ENCODE measurements around the gene TM4SF5. TPM values are rescaled to one million over a fixed set of nuclear protein-coding genes. Genes with fewer than 3 reads are reported as not detected.

The TM4SF5 gene
- total and polyA plus RNA-seq, 2 donors, result 0.18 TPM; not detected in 1

DNA sequence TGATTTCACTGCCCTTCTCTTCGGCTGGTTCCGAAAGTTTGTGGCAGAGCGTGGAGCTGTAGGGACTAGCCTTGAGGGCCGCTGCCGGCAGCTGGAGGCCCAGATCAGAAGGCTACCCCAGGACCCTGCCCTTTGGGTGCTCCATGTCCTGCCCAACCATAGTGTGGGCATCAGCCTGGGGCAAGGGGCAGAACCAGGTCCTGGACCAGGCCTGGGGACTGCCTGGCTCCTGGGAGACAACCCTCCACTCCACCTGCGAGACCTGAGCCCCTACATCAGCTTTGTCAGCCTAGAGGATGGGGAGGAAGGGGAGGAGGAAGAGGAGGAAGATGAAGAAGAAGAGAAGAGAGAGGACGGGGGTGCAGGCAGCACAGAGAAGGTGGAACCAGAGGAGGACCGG is 31.1 kb upstream of the TM4SF5 start:
- 95% methylated on average over 8 of the region's 8 CpGs for WGBS

DNA sequence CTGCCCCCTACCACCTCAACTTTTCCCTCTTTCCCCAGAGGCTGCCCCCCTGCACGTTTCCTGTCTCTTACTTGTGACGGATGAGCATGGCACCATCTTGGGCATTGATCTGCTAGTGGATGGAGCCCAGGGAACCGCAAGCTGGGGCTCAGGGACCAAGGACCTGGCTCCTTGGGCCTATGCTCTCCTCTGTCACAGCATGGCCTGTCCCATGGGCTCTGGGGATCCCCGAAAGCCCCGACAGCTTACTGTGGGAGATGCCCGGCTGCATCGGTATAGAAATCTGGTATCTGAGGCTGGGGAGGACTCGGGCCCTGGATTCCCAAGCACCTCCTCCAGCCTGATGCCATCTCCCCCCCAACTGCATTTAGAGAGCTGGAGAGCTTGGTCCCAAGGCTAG is 30.1 kb upstream of the TM4SF5 start:
- Histone ChIP-seq H3K4me3 (ENCODE audit: low read depth, low read length) (no peak overlapping the region), H3K36me3 (ENCODE audit: insufficient read depth) (no peaks in the 10 kb centered on the region), H3K4me1 (ENCODE audit: insufficient read depth) (no peaks in the 10 kb centered on the region), H3K27ac (ENCODE audit: low read depth) (no peak overlapping the region)
- no peak for DNase-seq (ENCODE audit: extremely low spot score)
- 94% methylated on average over 8 of the region's 8 CpGs for WGBS

More for the DNA sequence above, 31.1 kb upstream of the TM4SF5 start:
- H3K4me3 ChIP-seq (ENCODE audit: low read depth, low read length), result no peak overlapping the region
- H3K4me1 ChIP-seq (ENCODE audit: insufficient read depth), result no peaks in the 10 kb centered on the region
- H3K27ac ChIP-seq (ENCODE audit: low read depth), result no peak overlapping the region
- DNase-seq (ENCODE audit: extremely low spot score), result no peak
- H3K36me3 ChIP-seq (ENCODE audit: insufficient read depth), result no peaks in the 10 kb centered on the region

DNA sequence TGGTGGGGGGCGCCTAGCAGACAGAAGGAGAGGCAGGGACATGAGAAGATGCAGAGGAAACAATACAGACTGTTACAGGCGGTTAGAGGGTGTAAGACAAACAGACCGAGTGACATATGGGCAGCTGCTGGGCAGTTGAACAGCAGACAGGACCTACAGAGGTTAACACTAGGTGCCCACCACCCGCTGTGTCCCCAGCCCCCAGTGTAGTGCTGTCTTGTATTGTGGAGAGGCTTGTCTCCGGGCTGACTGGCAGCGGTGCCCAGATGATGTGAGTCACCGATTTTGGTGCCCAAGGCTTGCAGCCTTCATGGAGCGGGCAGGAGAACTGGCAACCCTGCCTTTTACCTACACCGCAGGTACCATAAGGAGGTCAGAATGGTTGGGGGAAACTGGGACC is 29.6 kb upstream of the TM4SF5 start:
- Histone ChIP-seq H3K36me3 (ENCODE audit: insufficient read depth) (no peaks in the 10 kb centered on the region), H3K4me3 (ENCODE audit: low read depth, low read length) (no peak overlapping the region), H3K4me1 (ENCODE audit: insufficient read depth) (no peaks in the 10 kb centered on the region), H3K27ac (ENCODE audit: low read depth) (no peak overlapping the region)
- DNase-seq (ENCODE audit: extremely low spot score), result no peak
- WGBS, result 91% methylated on average over 9 of the region's 9 CpGs

DNA sequence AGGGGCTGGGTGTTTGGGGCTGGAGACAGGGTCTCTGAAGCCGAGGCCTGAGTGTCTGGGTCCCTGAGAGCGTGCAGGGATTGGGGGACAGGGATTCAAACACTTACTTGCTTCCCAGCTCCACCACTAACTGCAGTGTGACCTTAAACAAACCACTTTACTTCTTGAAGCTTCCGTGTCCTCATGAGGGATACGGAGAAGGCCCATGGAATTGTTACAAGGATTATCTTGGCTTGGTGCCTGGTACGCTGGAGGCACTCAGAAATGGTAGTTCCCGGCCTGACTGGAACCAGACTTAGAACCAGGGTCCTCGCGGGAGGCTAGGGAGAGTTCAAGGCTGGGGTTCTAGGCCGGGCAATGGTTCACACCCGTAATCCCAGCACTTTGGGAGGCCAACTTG is 29.1 kb upstream of the TM4SF5 start:
- no peak overlapping the region for H3K4me3 ChIP-seq (ENCODE audit: low read depth, low read length)
- H3K27ac ChIP-seq (ENCODE audit: low read depth), result no peak overlapping the region
- no peaks in the 10 kb centered on the region for H3K36me3 ChIP-seq (ENCODE audit: insufficient read depth)
- H3K4me1 ChIP-seq (ENCODE audit: insufficient read depth), result no peaks in the 10 kb centered on the region
- WGBS, result 69% methylated on average over 10 of the region's 10 CpGs
- DNase-seq (ENCODE audit: extremely low spot score), result no peak

DNA sequence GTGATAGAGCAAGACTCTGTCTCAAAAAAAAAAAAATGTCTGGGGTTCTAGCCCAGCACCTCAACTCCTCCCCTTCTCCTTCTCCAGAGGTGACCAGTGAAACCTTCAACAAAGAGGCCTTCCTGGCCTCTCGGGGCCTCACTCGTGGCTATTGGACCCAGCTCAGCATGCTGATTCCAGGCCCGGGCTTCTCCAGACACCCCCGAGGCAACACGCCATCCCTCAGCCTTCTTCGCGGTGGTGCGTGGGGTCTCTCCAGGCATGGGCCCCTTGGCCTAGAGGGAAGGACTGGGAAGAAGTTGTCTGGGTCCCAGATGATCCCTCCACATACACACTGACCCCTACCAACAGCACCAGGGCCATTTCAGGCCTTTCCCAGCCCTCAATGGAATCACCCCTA is 28.5 kb upstream of the TM4SF5 start:
- 94% methylated on average over 8 of the region's 8 CpGs for WGBS
- Histone ChIP-seq H3K36me3 (ENCODE audit: insufficient read depth) (no peaks in the 10 kb centered on the region), H3K4me1 (ENCODE audit: insufficient read depth) (no peaks in the 10 kb centered on the region), H3K4me3 (ENCODE audit: low read depth, low read length) (no peak overlapping the region), H3K27ac (ENCODE audit: low read depth) (no peak overlapping the region)
- no peak for DNase-seq (ENCODE audit: extremely low spot score)

DNA sequence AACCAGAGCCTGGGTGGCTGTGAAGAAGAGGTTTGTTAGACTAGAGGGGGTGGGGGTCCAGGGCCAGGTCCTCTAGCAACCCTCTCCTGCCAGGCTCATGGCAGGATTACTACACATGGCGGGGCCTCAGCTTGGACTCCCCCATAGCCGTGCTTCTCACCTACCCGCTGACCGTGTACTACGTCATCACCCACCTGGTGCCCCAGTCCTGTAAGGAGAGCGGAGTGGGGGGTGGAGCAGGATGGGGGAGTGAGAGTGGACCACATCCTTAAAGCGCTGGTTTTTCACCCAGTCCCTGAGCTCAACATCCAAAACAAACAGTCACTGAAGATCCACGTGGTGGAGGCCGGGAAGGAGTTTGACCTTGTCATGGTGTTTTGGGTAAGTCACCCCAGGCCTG is 27.8 kb upstream of the TM4SF5 start:
- no peak overlapping the region for H3K4me3 ChIP-seq (ENCODE audit: low read depth, low read length)
- H3K27ac ChIP-seq (ENCODE audit: low read depth), result no peak overlapping the region
- 88% methylated on average over 9 of the region's 9 CpGs for WGBS
- H3K36me3 ChIP-seq (ENCODE audit: insufficient read depth), result no peaks in the 10 kb centered on the region
- no peak for DNase-seq (ENCODE audit: extremely low spot score)
- no peaks in the 10 kb centered on the region for H3K4me1 ChIP-seq (ENCODE audit: insufficient read depth)

DNA sequence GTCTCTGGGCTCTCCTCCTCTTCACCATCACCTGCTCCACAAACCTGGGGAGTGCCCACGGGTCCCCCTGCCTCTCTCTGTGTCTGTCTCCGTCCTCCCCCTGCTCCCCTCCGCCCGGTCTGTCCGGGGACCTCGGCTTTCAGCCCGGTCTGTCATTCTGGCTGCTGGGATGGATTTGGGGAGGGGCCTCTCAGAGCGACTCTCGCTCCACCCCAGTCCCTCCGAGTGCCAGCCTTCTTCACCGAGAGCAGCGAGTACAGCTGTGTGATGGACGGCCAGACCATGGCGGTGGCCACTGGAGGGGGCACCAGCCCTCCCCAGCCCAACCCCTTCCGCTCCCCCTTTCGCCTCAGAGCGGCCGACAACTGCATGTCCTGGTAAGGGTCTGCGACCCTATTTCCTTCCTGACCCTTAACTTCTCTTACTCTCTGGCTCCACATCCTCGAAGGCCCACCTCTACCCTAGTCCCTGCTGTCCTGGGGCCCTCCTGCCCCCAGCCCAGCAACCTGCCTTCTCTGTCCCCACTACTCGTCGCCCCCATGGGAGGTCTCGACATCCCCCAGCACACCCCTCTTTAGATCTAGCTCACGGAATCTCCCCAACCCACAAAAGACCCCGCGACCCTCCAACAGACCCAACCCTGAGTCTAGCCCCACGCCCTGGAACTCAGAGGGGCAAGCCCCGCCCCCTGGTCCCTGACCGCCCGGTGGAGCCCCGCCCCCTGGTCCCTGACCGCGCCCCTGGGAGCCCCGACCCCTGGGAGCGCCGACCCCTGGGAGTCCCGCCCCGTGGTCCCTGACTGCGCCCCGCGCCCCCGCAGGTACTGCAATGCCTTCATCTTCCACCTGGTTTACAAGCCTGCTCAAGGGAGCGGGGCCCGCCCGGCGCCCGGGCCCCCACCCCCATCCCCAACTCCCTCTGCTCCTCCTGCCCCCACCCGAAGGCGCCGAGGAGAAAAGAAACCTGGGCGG is 26.4 kb upstream of the TM4SF5 start:
- no peak for DNase-seq (ENCODE audit: extremely low spot score)
- Histone ChIP-seq H3K27ac (ENCODE audit: low read depth) (no peak overlapping the region), H3K36me3 (ENCODE audit: insufficient read depth) (no peaks in the 10 kb centered on the region), H3K4me1 (ENCODE audit: insufficient read depth) (no peaks in the 10 kb centered on the region), H3K4me3 (ENCODE audit: low read depth, low read length) (no peak overlapping the region)
- 8% methylated on average over 51 of the region's 51 CpGs for whole genome bisulfite sequencing

DNA sequence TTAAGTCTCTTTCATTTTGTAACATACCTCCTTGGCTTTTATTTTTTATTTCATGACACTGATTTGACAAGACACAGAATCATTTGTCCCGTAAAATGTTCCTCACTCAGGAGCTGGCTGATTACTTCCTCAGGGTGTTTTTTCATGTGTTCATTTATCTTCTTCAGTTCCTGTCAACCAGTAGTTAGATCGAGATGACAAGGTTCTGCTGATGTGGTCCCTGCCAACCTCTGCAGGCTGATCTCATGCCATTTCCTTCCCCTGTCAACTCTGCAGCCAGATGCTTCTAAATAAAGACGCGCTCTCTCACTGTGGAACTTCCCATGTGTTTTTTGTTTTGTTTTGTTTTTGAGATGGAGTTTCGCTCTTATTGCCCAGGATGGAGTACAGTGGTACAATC is 23.8 kb upstream of the TM4SF5 start:
- Histone ChIP-seq H3K4me3 (ENCODE audit: low read depth, low read length) (no peak overlapping the region), H3K36me3 (ENCODE audit: insufficient read depth) (no peaks in the 10 kb centered on the region), H3K27ac (ENCODE audit: low read depth) (no peak overlapping the region), H3K4me1 (ENCODE audit: insufficient read depth) (no peaks in the 10 kb centered on the region)
- WGBS, result 39% methylated on average over 5 of the region's 5 CpGs
- DNase-seq (ENCODE audit: extremely low spot score), result no peak

DNA sequence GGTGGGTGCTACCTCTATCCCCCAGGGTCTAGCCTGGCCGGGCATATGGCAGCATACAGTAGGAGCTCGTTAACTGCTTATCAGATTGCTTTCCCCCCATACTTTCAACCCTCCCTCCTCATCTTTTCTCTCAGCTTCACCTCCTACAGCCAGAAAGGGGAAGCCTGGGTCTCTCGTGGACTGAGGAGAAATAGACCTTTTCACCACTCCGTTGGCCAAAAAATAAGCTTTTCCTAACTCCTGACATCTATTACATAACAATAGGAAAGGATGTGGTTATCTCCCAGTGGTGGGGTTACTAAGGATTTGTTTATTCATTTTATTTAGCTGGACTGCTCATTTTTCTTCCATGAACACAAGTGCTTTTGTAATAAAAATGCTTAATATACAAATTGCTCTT is 23.0 kb upstream of the TM4SF5 start:
- no peak for DNase-seq (ENCODE audit: extremely low spot score)
- Histone ChIP-seq H3K36me3 (ENCODE audit: insufficient read depth) (no peaks in the 10 kb centered on the region), H3K4me3 (ENCODE audit: low read depth, low read length) (no peak overlapping the region), H3K4me1 (ENCODE audit: insufficient read depth) (no peaks in the 10 kb centered on the region), H3K27ac (ENCODE audit: low read depth) (no peak overlapping the region)
- WGBS, result 44% methylated on average over 4 of the region's 4 CpGs

DNA sequence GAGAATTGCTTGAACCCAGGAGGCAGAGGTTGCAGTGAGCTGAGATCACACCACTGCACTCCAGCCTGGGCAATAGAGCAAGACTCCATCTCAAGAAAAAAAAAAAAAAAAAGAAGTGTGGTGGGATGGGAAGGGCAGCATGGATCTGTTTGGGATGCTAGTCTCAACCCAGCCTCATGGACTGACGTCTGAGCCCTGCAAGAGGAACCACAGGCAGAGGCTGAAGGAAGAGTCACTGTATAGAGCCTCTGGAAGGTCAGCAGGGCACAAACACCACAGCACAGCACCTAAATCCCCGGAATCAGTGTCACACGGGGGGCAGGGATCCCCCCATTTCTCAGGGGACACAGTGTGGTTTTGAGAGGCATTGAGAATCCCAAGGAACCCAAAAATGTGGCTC is 21.1 kb upstream of the TM4SF5 start:
- WGBS, result 33% methylated on average over 3 of the region's 3 CpGs
- H3K27ac ChIP-seq (ENCODE audit: low read depth), result no peak overlapping the region
- H3K4me1 ChIP-seq (ENCODE audit: insufficient read depth), result no peaks in the 10 kb centered on the region
- H3K36me3 ChIP-seq (ENCODE audit: insufficient read depth), result no peaks in the 10 kb centered on the region
- no peak for DNase-seq (ENCODE audit: extremely low spot score)
- H3K4me3 ChIP-seq (ENCODE audit: low read depth, low read length), result no peak overlapping the region

DNA sequence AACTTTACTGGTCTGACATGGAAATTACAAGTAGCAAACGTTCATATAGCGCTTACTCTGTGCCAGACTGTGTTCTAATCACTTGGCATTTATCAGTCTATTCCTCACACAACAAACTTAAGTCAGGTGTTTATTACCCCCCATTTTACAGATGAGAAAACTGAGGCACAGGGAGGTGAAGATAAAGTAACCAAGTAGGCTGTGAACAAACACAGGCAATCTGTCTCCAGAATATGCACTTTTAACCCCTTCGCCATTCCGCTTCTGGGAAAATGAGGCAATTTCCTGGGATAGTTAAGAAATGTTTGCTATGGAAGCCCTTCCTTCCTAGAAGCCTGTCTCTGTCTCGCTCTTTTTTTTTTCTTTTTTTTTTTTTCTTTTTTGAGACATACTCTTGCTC is 19.8 kb upstream of the TM4SF5 start:
- Histone ChIP-seq H3K27ac (ENCODE audit: low read depth) (no peak overlapping the region), H3K36me3 (ENCODE audit: insufficient read depth) (no peaks in the 10 kb centered on the region), H3K4me1 (ENCODE audit: insufficient read depth) (no peaks in the 10 kb centered on the region), H3K4me3 (ENCODE audit: low read depth, low read length) (no peak overlapping the region)
- WGBS, result 70% methylated on average over 5 of the region's 5 CpGs
- no peak for DNase-seq (ENCODE audit: extremely low spot score)

DNA sequence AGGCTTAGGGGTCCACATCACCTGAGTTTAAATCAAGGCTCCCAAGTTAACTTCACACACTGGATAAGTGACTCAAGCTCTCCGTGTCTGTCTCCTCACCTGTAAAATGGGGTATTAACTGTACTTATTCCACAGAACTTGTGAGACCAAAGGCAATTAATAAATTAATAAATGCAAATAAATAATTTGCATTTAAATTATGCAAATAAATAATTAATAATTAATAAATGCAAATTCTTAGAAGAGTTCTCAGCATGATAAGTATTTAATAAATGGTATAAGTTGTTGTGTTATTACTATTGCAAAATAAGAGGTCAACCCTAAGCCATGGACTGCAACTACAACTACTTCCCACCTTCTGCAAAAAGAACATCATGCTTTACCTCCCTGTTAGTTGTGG is 18.3 kb upstream of the TM4SF5 start:
- Histone ChIP-seq H3K4me1 (ENCODE audit: insufficient read depth) (no peaks in the 10 kb centered on the region), H3K4me3 (ENCODE audit: low read depth, low read length) (no peak overlapping the region), H3K27ac (ENCODE audit: low read depth) (no peak overlapping the region), H3K36me3 (ENCODE audit: insufficient read depth) (no peaks in the 10 kb centered on the region)
- no peak for DNase-seq (ENCODE audit: extremely low spot score)
- 85% methylated on average over 1 of the region's 1 CpG for WGBS

DNA sequence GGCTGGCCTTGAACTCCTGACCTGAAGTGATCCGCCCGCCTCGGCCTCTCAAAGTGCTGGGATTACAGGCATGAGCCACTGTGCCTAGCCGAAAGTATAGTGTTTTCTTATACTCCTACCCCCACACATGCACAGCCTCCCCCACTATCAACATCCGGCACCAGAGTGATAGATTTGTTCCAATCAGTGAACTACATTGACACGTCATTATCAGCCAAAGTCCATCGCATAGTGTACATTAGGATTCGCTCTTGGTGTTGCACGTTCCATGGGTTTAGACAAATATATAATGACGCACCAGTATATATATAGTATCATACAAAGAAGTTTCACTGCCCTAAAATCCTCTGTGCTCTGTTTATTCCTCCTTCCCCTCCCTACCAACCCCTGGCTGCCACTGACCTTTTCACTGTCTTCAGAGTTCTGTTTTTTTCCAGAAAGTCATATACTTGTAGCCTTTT is 11.9 kb upstream of the TM4SF5 start:
- no peak overlapping the region for H3K4me3 ChIP-seq (ENCODE audit: low read depth, low read length)
- H3K4me1 ChIP-seq (ENCODE audit: insufficient read depth), result no peaks in the 10 kb centered on the region
- 80% methylated on average over 10 of the region's 10 CpGs for WGBS
- no peak for DNase-seq (ENCODE audit: extremely low spot score)
- no peaks in the 10 kb centered on the region for H3K36me3 ChIP-seq (ENCODE audit: insufficient read depth)
- H3K27ac ChIP-seq (ENCODE audit: low read depth), result no peak overlapping the region

DNA sequence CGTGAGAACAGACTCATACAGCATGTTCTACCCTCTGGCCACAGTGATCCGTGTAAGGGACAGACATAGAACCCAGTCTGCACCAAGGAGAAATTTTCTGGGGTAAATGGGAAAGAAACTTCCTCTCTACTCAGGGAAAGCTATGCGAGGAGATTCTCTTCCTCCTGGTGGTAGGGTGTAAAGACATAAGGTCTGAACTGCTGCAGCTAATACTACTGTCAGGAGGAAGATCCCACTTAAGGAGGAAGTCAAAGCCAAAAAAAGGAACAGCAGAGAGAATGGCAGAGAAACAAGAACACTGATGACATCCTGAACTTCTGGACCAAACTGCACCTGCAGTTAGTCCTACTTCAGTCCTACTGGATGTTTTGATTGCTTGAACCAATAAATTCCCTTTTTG is 7.1 kb upstream of the TM4SF5 start:
- no peak overlapping the region for H3K27ac ChIP-seq (ENCODE audit: low read depth)
- DNase-seq (ENCODE audit: extremely low spot score), result no peak
- H3K36me3 ChIP-seq (ENCODE audit: insufficient read depth), result no peaks in the 10 kb centered on the region
- H3K4me1 ChIP-seq (ENCODE audit: insufficient read depth), result no peaks in the 10 kb centered on the region
- WGBS, result 69% methylated on average over 3 of the region's 3 CpGs
- no peak overlapping the region for H3K4me3 ChIP-seq (ENCODE audit: low read depth, low read length)
